NCI-H69 (cell line): ENCODE data around the gene FOXO3.

Source experiments
- DNase-seq: peaks from one replicate; lab custom pipeline; 2025; lab: John Stamatoyannopoulos, UW

The FOXO3 gene

DNA sequence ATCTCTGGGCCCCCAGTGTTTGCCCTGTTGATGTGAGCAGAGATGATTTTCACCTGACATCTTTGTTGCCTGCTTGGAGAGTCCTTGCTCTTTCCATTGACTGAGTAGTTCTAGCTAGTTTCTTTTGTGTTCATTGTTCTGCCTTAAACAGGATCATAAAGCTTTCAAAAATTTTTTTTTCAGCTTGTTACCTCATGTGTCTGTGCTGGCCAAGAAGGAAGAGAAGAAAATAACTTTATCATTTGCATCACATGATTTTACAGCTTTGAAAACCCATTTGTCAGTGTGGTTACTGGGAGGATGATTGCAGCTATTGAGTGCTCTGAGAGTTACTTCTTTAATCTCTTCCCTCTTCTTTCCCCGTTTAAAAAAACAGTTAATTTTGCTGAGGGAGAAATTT is 16.0 kb downstream of the FOXO3 start:
- DNase-seq, result no peak

DNA sequence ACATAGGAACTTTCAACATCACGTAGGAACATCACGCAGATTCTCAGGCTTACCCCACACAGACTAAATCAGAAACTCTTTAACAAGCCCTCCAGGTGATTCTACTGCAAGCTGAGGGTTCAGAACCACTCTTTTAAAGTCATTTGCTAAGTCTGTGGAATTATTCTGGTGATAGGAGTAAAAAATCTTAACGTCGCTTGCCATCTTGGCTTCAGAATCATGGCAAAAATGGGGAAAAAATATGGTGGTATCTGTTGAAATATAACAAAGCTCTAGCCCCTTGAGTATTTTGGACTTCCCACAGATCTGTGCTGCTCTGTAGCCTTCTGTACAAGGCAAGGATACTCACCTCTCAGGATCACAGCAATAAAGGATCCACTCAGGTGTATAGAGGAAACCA is 17.4 kb downstream of the FOXO3 start:
- DNase-seq, result no peak

DNA sequence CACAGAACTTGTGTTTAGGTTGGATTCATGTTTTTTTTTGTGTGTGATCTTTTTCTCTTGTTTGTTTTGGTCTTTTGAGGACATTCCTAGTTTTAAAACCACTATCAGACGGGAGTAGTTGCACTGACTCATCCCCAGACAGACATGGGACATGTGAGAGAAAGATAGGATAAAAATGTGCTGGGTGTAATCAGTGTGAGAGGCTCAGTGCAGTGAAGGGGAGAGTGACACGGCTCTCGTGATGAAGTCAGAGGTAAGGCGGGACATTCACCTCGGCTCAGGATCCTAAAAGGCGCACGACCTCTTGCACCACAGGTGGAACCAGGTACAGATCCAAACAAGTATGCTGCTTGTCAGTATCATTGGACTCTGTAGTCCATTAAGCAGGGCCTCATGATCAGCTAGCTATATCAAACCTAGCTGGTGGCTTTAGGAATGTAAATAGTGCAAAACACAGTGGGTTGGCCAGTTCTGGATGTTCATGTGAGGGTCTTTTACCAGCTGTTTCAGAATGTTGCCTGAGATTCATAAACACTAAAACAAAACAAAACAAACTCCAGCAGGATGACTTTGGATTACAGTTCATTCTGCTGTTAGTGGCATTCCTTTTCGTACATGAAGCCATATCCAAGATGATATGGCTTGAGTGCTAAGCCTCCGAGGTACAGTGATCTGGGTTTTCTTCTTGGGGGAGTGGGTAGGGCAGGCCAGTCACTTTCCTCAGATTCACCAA is 18.0 kb downstream of the FOXO3 start:
- no peak for DNase-seq

DNA sequence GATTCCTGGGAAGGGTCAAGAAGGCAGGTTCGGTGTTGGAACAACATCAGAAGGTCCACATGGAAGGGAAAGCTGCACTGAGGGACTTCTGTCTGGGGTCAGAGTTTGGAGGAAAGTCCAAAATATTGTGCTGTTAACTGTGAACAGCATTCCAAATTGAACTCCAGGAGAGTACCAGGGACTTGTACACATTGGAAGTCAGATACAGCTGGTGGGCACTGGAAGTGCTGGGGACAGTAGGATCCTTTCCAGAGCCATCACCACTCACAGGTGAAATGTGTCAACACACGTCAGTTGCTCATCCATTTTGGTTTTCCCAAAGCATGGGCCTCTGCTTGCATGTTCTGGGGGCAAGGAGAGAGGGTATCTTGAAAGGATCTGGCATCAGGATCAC is 18.6 kb downstream of the FOXO3 start:
- no peak for DNase-seq

DNA sequence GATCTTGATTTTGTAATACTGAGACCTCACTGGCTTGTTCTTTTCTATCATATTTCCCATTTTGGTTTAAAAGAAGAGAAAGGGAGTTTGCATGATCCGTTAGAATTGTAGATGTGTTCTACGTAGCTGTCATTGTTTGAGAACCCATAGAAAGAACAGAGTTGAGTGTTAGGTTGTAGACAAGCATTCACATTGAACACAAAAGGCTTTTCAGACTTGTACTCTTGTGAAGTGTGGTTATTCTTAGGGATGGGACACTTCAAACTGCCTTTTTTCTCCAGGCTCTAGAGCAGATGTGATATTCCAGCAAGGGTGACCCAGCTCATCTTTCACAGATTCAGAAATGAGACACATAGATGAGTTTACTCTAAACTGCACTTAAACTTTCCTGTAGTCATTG is 19.9 kb downstream of the FOXO3 start:
- no peak for DNase-seq

DNA sequence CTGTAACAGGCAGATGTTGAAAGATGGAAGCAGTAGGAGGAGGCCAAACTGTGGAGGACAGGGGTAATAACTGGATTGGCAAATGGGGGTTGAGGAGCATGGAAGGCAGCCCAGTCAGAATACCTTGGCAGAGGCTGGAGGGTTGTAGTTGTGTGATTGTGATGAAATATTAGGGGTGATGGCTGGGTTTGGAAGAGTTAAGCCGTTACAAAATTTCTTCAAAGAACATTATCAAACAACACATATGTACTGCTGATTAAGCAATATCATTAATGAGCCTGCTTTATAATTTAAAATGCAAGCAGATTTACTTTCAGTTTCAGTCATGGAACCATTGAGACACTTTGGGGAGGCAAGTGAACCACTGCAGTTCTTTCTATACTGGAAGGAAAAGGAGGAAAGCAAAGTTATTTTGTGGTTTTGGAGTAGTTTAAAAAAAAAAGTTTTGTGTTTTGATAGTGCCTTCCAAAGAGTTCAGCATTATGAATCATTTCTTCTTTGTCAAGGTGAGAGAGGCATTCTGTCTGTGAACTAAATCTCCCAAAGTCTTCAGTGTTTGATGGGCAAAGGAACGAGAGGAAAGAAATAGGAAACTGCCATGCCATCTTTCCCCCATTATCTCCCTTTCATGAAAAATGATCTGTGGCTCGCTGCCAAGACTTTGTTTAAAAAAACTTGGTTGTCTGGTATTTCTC is 20.7 kb downstream of the FOXO3 start:
- DNase-seq, result peak; percentile 74

DNA sequence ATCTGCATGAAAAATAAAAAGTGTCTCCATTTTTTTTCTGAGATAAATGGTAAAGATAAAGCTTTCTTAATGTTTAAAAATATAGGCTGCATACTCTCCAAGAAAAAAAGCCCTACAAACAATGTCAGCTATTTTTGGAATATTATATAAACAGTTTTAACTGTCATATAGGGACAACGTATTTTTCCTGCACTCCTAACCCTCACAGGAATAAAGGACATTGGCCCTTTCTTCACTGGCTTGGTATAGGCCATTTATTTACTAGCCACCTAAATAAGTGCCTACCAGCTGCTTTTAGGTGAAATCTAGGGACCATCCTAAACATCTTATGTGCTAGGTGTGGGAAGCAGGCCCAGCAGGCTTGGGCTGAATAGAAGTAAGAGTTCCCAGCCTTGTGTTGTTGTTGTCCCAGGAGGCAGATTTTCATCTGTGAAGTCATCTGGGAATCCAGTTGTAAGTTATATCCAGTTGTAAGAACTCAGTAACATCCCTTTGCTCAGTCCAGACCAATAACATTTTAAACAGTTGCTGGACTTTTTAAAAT is 21.3 kb downstream of the FOXO3 start:
- DNase-seq, result peak; percentile 29

DNA sequence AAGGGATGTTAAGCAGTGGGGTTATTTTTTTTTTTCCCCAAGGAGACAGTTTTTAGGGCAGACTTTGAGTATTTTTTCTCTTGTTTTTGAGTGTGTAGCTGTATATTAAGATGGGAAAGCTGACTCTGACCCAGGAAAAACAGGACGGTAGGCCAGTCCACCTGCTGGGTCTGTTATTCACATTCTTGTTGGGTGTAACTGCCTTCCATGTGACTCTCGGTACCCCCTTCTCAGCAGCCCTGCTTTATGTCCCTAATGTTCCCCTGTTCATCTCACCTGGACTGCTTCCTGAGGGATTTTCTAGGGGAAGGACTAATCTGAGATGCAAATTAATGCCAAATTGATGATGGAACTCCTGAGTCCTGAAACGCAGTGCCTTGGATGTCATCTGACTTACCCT is 21.9 kb downstream of the FOXO3 start:
- DNase-seq, result no peak

DNA sequence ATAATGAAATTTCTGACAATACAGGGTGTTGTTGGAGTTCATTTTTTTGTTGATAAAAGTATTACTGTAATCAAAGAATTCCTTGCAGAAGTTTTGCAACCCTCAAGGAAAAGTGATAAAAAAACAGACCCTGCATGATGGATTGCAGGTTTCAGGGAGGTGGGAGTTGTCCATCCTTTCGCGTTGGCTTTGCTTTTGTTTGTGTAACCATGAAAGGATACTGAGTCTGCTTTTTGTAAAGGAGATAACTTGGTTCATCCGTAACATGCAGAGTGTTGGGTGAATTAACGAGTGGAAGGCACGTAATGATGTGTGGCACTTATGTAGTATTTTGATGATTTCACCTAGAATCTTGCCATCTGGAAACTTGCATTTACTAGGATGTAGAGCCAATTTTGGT is 23.6 kb downstream of the FOXO3 start:
- DNase-seq, result no peak

DNA sequence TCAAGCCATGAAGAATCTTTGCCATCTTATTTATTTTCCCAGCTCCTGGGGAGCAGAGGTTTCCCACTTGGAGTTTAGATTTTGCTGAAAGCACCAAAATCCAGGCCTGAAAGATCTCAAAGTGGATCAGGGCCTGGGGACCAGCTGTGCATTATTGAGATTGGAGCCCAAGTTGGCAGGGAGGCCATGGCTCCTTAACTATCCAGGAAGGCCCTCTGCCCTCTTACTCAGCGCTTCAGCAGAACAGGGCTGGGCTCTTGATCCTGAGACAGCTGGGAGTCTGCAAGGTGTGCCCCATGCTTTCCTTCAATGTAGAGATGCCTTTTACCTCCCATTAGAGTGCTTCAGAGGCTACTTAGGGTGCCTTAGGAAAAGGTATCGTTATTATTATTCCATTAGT is 24.6 kb downstream of the FOXO3 start:
- DNase-seq, result no peak

DNA sequence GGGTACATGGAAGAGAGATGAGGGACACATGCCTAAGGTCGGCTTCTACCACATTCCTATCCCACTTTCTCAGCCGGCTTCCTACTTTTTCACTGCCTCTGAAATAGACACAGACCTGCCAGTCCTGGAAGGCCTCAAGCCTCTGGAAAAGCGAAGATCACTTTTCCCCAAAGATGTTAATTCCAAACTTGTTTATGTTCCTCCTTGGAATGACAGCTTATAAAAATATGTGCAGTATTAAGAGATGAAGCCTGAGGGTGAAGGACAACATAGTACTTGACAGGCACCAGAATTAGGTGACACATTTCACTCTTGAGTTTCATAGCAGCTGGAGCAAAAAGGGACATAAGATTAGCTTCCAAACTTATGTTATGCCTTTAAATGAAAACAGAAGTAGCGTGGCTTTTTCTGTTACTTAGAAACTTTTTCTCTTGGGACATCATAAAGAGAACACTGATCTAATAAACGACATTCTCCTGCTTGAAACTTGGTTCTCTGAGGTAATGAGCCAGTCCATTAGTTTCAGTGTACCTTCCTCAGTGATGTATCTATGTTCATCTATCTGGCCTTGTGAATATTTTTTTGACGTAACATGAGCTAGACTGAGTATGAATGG is 25.3 kb downstream of the FOXO3 start:
- no peak for DNase-seq

DNA sequence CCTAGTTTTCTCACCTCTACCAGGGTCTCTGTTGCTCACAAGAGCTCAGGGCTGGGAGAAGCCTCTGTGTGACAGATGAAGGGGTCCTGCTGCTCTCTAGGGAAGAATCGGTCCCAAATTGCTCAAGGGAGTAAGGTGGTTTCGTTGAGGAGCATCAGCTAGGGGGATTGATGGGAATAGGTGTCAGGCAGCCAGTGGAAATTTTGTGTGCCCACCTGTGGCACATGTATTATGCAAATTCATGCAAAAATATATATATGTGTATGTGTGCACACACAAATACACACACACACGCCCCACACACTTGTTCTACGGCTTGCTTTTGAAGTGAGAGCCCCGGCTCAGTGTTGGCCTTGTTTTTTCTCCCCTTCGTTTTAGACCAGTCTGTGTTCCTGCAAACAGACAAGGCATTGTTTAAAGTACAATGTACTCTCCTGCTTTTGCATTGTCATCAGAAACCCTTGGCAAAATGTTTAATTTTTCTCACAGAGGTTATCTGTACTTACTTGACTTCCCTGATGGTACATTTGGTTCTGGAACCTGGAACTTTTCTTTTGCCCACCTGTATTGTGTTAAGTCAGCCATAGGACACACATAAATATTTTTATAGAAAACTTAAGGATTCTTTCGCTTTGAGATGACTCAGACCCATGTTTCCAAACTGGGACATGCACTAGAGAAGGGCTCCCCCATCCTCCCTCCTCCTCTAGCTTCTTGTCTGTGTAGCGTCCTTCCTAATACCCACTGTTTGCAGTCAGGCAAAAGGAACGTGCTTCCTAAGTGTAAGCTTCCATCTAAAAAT is 26.7 kb downstream of the FOXO3 start:
- no peak for DNase-seq

DNA sequence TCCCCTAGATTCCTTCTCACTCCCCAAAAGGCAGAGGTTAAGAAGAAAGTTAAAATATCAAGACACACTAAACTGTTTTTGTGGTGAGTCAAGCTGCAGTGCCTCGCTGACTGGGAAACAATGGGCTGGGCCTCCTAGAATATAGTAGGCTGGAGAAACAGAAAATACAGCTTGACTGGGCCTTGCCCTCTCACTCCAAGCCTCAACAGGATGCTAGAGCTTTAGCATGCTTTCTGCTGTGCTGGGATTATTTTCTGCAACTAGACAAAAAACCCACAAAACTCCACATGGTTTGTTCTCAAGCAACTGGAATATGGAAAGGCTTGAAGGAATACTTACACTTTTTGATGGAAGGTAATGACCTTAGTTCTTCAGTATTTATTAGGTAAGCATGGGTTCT is 27.9 kb downstream of the FOXO3 start:
- no peak for DNase-seq

DNA sequence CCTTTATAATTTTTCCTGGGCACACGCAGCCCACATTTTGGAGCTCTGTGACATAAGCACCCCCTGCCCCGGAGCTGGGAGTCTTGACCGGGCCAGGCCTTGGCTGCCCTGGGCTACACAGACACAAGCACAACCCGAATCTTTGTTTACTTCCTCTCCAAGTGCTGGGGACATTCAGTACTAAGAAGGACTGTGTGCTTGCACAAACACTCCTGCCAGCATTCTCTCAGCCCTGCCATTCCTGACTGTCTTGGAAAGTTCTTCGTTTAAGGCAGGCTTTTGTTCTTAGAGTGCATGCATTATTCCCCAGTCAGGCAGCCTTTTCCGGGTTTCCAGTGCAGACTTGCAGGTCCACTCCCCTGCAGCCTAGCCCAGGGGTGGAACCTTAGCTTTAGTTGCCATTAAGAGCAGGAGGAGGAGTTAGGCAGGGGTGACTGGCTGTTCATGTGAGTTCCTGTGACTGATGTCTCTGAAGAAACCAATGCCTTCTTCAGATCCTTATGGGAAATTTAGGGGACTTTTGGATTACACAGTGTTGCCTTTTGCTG is 28.6 kb downstream of the FOXO3 start:
- DNase-seq, result peak; percentile 81

DNA sequence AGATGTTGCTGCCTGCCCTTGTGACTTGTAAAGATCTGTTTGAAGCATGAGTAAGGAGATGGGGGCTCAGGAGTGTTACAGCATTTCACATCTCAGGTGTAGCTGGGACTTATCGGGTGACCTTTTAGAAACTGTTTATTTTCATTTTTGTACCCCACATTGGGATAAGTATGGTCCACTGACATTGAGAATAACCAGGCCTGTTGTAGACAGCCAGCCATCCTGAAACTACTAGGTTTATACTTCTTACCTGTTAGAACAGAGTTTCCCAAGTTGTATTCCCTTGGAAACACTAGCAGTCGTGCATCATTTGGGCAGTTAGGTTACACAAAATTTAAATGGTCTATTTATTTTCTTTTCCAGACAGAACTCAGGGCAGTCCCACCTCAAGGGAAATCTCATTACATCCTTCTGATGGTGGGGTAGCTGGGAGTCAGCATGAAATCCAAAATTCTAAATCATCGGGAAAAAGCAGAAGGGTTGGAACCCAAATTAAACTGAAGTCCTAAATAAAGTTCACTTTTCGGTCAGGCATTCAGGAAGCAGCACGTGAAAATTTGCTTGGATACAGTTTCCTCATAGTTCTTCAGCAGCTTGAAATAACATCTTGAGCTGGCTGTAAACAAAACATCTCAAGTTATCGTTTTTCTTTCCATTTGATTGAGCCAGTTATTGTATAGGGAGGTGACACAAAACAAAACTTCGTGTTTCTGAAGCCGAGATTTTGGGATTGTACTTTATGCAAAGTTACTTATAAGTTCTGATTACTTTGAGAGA is 30.5 kb downstream of the FOXO3 start:
- no peak for DNase-seq

DNA sequence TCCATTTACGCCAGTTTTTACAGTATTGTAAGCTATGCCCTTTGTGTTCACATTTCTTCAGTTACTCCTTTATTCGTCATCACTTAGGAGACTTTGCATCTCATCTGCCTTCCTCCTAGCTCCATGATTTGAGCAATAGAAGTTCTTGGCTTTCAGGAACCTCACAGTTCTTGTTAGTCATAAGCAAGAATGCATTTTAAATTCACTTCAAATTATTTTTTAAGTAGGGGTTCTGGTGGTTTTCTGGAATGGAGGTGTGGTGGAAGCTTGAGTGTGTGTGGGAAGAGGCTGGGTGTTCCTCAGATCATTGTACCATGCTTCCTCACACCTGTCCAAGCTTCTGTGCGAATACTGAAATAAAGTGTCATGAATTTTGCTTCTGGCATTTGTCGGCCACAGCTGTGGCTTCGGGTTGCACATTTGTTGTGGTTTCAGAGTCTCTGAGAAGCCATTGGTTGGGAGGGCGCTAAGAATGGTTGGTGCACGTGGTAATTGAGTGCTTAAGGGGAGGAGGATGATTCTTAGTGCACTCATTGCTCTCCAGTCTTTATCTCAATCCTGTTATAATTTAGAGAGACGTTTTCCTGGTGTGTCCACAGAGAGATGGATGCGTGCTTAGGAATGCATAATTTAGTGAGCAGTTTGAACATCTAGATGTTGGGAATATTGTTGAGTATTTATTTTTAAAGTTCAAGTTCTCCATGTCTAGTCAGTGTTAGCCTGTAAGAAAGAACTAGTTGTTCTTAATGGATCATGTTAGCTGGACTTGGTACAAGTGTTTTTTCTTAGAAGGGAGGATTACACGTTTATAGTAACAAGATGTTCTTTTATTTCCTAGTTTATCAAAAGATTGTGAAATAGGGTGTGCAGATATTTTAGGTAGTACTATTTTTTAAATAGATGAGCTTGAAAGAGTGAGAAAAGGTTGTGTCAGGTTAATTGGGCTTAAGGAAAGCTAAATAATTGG is 31.9 kb downstream of the FOXO3 start:
- DNase-seq, result peak; percentile 67

DNA sequence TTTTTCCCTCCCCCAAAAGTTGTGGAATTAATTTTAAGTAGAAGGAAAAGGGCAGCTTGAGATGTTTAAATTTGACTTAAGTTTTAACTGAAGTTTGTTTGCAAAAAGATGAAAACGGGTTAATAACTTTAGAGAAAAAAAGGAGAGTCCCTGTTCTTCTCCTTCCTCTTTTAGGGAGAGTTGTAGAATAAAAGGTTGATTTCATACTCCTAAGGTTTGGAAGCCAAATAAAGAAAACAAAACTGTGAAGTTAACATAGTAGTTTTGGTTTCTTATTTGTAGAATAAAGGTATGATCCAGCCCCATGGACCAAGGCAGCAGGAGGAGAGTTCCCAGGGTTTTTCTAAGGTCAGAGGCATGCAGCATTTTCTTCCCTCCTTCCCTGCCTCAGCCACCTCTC is 33.4 kb downstream of the FOXO3 start:
- no peak for DNase-seq

DNA sequence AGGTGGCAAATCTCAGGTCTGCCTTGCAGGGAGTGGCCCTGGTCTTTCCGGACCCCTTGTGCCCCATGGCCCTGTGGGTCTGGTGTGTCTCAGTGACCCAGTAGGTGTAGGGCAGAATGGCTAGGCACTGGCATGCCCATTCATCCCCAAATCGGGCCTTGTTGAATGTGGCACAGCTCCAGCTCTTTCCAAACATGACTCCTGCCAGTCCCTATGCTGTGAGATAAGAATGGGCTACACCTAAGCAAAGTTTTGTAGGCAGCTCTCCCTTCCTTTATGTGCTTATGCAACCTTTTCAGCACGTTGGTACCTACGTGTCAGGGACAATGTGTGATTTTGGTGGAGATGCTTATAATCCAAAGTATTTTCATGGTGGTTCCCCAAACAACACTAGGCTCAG is 33.9 kb downstream of the FOXO3 start:
- peak; percentile 57 for DNase-seq

DNA sequence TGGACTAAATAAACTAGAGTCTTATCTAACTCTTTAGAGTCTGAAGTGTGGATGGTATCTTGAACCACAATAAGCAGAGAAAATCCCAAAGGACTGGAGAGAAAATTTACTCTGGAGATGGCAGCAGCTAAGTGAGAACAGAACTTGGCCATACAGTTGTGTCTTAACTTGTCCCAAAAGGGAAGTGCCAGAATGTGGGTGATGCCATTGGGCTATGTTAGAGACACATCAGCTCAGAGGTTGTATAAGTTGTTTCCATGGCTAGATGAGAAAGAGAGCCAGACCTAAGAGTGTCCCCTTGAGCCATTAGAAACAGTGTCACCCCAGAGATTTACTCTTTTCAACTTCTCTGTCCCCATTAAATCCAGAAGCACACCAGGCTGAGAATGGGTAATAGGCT is 36.2 kb downstream of the FOXO3 start:
- no peak for DNase-seq
